HG03066 (cell line): Measurements from ENCODE around the gene UVRAG.

ENCODE experiments used
- ATAC-seq: cut with Tn5 transposase; IDR thresholded peaks from one replicate; pipeline ENCODE4 v1.9.1; 2021; ENCODE audit warnings: low read depth; ENCODE audit not compliant: unreplicated experiment

Gene UVRAG

GRCh38 chr11:76156971-76157427 lies 342.0 kb downstream of the UVRAG start:
- no peak for ATAC-seq

- ATAC-seq = no peak
These were observed 342.9 kb downstream of the UVRAG start for GRCh38 chr11:76157891-76158290.

GRCh38 chr11:76158394-76159302 lies 343.6 kb downstream of the UVRAG start:
- ATAC-seq = no peak

- ATAC-seq = no peak
These were observed 344.4 kb downstream of the UVRAG start for GRCh38 chr11:76159303-76159937.

- no peak for ATAC-seq
These were observed 345.1 kb downstream of the UVRAG start for GRCh38 chr11:76159983-76160661.

GRCh38 chr11:76160856-76161255 lies 345.8 kb downstream of the UVRAG start:
- ATAC-seq = no peak

GRCh38 chr11:76161261-76161961 lies 346.4 kb downstream of the UVRAG start:
- no peak for ATAC-seq

- no peak for ATAC-seq
These were observed 347.6 kb downstream of the UVRAG start for GRCh38 chr11:76162336-76163288.

- no peak for ATAC-seq
These were observed 348.4 kb downstream of the UVRAG start for GRCh38 chr11:76163289-76163880.

- ATAC-seq = no peak
These were observed 349.1 kb downstream of the UVRAG start for GRCh38 chr11:76164081-76164480.

- no peak for ATAC-seq
These were observed 350.1 kb downstream of the UVRAG start for GRCh38 chr11:76164861-76165751.

GRCh38 chr11:76166314-76166713 lies 351.3 kb downstream of the UVRAG start:
- ATAC-seq = no peak

- no peak for ATAC-seq
These were observed 352.6 kb downstream of the UVRAG start for GRCh38 chr11:76167590-76167989.

- no peak for ATAC-seq
These were observed 354.5 kb downstream of the UVRAG start for GRCh38 chr11:76169473-76169896.

- no peak for ATAC-seq
These were observed 355.5 kb downstream of the UVRAG start for GRCh38 chr11:76170468-76170867.

GRCh38 chr11:76172583-76172982 lies 357.6 kb downstream of the UVRAG start:
- no peak for ATAC-seq

GRCh38 chr11:76173663-76174062 lies 358.7 kb downstream of the UVRAG start:
- ATAC-seq = no peak

- no peak for ATAC-seq
These were observed 359.3 kb downstream of the UVRAG start for GRCh38 chr11:76174330-76174729.
